ENCODE results near the gene G0S2.

G0S2 gene

GRCh38 chr1:209662879-209663327 lies 12.3 kb upstream of the G0S2 start:
- H3K4me3 ChIP-seq (ENCODE audit: low read length): no peak overlapping the region
- peak; percentile 45 for DNase-seq (ENCODE audit: low read depth)
- no peak for TF ChIP-seq CTCF (IDR thresholded peaks at IDR 0.05; ENCODE audit: insufficient read depth, low read depth, low read length, missing control alignments)

DNA sequence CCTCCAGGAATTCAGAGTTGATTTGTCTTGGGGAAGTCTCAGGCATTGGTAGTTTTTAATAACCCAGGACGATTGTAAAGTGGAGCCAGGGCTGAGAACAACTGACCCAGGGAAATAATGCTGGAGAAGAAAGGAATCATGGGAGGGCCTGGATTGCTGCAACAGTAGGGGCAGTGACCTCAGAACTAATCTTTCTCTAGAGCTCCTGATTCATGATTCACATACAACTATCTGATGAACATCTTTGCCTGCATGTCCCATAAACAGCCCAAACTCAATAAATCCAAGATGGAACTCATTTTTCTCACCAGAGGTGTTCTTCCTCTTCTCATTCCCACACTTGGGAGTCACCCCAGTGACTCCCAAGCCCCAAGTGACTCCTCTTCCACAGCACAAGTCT lies 8.1 kb upstream of the G0S2 start:
- H3K4me3 ChIP-seq (ENCODE audit: low read length): no peak overlapping the region
- TF ChIP-seq CTCF (IDR thresholded peaks at IDR 0.05; ENCODE audit: insufficient read depth, low read depth, low read length, missing control alignments): no peak
- DNase-seq (ENCODE audit: low read depth): no peak

GRCh38 chr1:209667708-209668107 lies 7.5 kb upstream of the G0S2 start:
- TF ChIP-seq CTCF (IDR thresholded peaks at IDR 0.05; ENCODE audit: insufficient read depth, low read depth, low read length, missing control alignments): no peak
- DNase-seq (ENCODE audit: low read depth): no peak

GRCh38 chr1:209670441-209671082 lies 4.7 kb upstream of the G0S2 start:
- TF ChIP-seq CTCF (IDR thresholded peaks at IDR 0.05; ENCODE audit: insufficient read depth, low read depth, low read length, missing control alignments): no peak
- no peak for DNase-seq (ENCODE audit: low read depth)
- no peak overlapping the region for H3K4me3 ChIP-seq (ENCODE audit: low read length)

More at GRCh38 chr1:209667708-209668107, 7.5 kb upstream of the G0S2 start:
- H3K4me3 ChIP-seq (ENCODE audit: low read length): no peak overlapping the region

GRCh38 chr1:209672705-209673630 lies 2.2 kb upstream of the G0S2 start:
- no peak for TF ChIP-seq CTCF (IDR thresholded peaks at IDR 0.05; ENCODE audit: insufficient read depth, low read depth, low read length, missing control alignments)
- no peak overlapping the region for H3K4me3 ChIP-seq (ENCODE audit: low read length)
- DNase-seq (ENCODE audit: low read depth): peak; percentile 62

DNA sequence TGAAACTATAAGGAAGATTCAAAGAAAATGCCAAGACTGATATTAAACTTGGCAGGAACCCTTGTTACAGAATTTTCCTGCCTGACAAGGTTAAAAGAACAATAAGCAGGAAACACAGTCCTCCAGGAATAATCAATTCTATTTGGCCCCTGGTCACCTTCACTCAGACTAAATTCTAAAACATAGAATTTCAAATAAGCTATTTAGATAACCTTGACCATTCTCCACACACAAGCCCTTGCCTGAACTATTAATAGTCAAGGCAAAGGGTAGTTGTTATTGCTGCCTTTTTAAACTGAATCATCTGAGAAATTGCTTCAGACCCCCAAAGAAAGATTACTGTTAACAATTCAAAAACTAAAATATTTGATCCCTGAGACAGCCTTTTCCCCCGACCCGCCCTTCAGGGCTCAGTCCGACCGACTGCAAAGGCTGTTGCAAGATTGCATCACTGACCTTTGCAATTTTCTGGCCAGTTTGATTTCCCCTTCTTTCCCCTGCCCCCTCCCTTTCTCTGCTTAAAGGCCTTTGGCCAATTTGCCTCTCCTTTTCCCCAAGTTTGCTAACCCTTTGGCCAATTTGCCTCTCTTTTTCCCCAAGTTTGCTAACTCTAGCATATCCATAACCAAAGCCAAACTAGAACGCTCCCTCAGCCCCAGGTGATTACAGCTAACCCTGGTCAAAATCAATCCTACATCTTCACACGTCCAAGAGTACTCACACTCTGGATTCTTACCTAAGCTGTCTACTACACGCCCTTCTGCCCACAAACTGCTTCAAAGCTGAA lies 1.4 kb upstream of the G0S2 start:
- DNase-seq (ENCODE audit: low read depth): no peak
- no peak overlapping the region for H3K4me3 ChIP-seq (ENCODE audit: low read length)
- no peak for TF ChIP-seq CTCF (IDR thresholded peaks at IDR 0.05; ENCODE audit: insufficient read depth, low read depth, low read length, missing control alignments)
